GM19351 (cell line): ENCODE results near the gene TNIP1.

ENCODE experiments used
- ATAC-seq: cut with Tn5 transposase; IDR thresholded peaks from one replicate; pipeline ENCODE4 v1.9.1; 2021; ENCODE audit warnings: mild to moderate bottlenecking, moderate library complexity; ENCODE audit not compliant: unreplicated experiment

The TNIP1 gene

GRCh38 chr5:151025250-151025606 lies 55.6 kb downstream of the TNIP1 start:
- ATAC-seq, result no peak

GRCh38 chr5:151024440-151025249 lies 56.2 kb downstream of the TNIP1 start:
- ATAC-seq, result no peak

GRCh38 chr5:151023651-151024050 lies 57.2 kb downstream of the TNIP1 start:
- no peak for ATAC-seq

- no peak for ATAC-seq
Measured at GRCh38 chr5:151023047-151023615, 57.7 kb downstream of the TNIP1 start.

- no peak for ATAC-seq
Measured at GRCh38 chr5:151022511-151023018, 58.3 kb downstream of the TNIP1 start.

GRCh38 chr5:151021746-151022145 lies 59.1 kb downstream of the TNIP1 start:
- ATAC-seq, result no peak

GRCh38 chr5:151020304-151021110 lies 60.3 kb downstream of the TNIP1 start, which contains the start of gene GPX3:
Gene GPX3, plus strand, starts transcription at chr5:151020591. Its CDS starts 64 bp downstream, at chr5:151020655.
- no peak for ATAC-seq

- no peak for ATAC-seq
Measured at GRCh38 chr5:151019331-151019730, 61.5 kb downstream of the TNIP1 start.

GRCh38 chr5:151018846-151019245 lies 62.0 kb downstream of the TNIP1 start:
- no peak for ATAC-seq

GRCh38 chr5:151017897-151018296 lies 62.9 kb downstream of the TNIP1 start:
- ATAC-seq, result no peak

GRCh38 chr5:151016700-151017099 lies 64.1 kb downstream of the TNIP1 start:
- ATAC-seq, result no peak

GRCh38 chr5:151015974-151016587 lies 64.8 kb downstream of the TNIP1 start:
- no peak for ATAC-seq

- ATAC-seq, result no peak
Measured at GRCh38 chr5:151014680-151015343, 66.0 kb downstream of the TNIP1 start.

- ATAC-seq, result no peak
Measured at GRCh38 chr5:151012862-151013261, 68.0 kb downstream of the TNIP1 start.

- ATAC-seq, result no peak
Measured at GRCh38 chr5:151008906-151009305, 71.9 kb downstream of the TNIP1 start.

GRCh38 chr5:151008210-151008491 lies 72.7 kb downstream of the TNIP1 start:
- ATAC-seq, result no peak

GRCh38 chr5:151007430-151008209 lies 73.2 kb downstream of the TNIP1 start:
- ATAC-seq, result no peak

- no peak for ATAC-seq
Measured at GRCh38 chr5:151006704-151007334, 74.0 kb downstream of the TNIP1 start.

GRCh38 chr5:151005950-151006576 lies 74.8 kb downstream of the TNIP1 start:
- no peak for ATAC-seq
